ENCODE data around the gene DDX19B.

The DDX19B gene

DNA sequence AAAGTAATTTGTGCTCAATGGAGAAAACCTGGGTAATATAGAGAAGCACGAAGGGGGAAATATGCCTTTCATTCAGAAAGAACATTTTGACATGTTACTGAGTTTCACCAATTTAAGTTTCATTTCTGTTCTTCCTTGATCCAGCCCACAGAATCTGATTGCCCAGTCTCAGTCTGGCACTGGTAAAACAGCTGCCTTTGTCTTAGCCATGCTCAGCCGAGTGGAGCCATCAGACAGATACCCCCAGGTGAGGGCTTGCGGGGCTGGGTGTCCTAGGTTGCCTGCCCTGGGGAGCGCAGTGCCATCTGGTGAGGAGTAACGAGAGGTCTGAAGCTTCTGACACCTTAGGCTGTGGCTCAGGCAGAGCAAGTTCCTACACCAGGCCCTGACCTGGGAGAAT, 65.4 kb downstream of the DDX19B start:
- no peak for DNase-seq

DNA sequence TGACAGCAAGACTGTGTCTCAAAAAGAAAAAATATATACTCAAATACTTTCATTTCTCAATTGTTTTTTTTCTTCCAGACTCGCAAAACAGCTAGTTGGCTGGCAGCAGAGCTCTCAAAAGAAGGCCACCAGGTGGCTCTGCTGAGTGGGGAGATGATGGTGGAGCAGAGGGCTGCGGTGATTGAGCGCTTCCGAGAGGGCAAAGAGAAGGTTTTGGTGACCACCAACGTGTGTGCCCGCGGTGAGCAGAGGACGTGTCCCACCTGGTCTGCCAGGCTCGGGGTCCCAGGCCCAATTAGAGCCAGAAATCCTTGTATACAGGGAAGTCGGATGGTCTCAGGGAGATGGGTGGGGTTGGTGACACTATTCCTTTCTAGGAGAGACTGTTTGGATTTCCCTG, 71.2 kb downstream of the DDX19B start:
- peak in 1 of 4 experiments; percentile 26 for DNase-seq

DNA sequence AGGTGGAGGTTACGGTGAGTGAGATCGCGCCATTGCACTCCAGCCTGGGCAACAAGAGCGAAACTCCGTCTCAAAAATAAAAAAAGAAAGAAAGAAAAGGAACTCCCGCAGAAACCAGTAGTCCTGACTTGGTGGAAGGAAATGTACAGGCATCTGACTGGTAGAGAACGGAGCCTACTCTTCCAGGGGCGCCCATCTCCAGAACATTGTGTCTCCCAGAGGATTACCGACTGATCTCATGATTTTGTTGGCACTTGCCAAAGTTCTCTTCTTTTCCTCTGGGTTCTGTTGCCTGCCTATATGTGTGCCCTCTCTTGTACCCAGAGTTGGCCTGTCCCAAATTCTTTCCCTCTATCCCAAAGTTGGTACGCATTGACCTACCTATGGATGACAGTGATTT, 71.9 kb downstream of the DDX19B start:
- DNase-seq = no peak

DNA sequence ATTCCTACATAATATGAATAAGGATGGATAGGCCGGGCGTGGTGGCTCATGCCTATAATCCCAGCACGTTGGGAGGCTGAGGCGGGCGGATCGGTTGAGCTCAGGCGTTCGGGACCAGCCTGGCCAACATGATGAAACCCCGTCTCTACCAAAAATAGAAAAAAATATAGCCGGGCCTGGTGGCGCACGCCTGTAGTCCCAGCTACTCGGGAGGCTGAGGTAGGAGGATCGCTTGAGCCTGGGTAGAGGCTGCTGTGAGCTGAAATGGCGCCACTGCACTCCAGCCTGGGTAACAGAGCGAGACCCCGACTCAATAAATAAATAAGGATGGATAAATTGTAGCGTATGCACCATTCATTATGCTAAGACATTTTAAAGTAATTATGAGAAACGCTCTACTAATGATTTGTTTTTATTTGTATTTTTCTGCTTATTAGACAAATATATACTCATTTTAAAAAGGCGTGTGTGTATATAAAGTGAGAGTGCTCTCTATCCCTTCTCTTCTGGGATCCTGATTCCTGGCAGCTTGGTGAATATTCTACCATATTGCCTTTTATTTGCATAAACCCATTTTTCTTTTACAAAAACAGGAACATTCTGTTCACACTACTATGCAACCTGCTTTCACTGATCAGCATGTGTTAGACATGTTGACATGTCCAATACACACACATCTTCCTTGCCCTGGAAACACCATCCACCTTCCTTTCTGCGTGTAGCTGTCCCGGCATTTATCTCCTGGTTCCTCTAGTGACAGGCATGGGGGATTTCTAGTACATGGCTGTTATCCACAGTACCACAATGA, 74.1 kb downstream of the DDX19B start:
- DNase-seq = no peak

DNA sequence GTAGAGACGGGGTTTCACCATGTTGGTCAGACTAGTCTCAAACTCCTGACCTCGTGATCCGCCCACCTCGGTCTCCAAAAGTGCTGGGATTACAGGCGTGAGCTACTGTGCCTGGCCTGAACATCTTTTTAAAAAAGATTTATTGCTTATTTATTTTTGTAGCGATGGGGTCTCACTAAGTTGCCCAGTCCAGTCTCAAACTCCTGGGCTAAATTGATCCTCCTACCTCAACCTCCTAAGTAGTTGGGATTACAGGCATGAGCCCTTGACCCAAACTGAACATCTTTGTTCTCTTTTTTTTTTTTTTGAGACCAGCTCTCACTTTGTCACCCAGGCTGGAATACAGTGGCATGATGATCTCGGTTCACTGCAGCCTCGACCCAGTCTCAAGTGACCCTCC, 75.2 kb downstream of the DDX19B start:
- DNase-seq = no peak

DNA sequence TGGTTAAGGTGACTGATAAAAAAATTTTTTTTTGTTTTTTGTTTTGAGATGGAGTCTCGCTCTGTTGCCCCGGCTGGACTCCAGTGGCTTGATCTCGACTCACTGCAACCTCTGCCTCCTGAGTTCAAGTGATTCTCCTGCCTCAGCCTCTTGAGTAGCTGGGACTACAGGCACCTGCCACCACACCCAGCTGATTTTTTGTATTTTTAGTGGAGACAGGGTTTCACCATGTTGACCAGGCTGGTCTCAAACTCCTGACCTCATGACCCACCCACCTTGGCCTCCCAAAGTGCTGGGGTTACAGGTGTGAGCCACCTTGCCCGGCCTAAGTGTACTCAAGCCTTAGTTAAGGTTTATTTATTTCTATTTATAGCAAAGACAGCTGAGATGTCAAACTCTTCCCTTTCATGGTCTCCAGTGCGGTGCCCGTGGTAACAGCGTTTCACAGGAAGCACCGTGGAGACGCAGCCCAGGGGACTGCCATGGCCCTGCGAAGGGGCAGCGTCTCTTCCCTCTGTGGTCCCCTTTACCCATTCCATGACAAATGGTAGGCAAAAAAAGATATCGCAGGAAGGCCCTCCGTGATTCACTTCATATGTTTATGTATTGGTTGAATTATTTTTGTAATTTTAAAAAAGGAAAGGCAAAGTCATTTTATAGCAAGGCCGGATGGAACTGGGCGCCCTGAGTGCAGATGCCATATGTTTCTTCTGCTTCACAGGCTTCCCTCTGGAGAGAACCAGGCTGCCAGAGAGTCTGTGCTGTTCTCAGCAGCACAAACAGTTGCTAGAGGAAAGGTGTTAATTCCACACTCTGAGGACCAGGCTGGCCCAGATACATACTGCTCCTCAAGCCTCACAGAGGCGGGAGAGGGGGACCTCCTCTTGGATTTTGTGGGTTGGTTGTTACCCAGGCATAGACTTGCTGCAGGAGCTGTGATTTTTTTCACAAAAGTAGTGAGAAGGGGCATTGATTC, 76.9 kb downstream of the DDX19B start:
- DNase-seq = no peak

DNA sequence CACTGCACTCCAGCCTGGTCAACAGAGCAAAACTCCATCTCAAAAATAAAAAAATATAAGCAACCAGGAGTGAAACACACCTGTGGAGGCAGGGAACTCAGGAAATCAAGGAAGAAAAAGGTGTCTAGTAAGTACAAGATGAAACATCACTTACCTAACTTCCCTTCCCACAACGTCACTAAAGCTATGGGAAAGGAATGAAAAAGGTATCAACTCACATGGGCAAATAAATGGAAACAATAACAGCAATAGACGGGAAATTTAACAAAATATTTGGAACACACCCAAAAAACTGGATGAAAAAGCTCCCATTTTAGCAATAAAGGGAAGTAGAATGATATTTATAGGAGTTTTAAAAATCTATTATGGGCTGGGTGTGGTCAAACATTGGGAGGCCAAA, 78.8 kb downstream of the DDX19B start:
- DNase-seq = no peak

DNA sequence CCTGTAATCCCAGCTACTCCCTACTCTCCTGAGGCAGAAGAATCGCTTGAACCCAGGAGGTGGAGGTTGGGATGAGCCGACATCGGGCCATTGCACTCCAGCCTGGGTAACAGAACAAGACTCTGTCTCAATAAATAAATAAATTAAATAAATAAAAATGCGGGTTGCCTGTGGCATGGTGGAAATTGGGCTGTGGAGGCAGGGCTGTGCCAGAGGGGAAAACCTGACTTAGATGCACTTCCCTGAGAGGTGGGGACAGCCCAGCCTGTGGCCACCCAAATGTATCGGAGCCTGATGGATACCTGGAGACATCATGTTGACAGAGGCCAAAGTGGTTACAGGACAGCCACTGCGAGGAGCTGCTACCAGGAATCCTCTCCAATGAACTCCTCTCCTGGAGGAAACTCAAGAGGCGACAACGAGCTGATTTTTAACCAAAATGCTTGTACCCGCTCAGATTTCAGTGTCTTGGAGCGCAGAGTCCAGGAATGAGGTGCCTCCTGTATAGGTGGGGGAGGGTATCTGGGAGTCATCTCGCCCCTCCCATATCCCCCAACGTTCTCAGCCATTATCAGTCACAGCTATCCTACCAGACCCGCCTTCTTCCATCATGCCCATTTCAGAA, 80.0 kb downstream of the DDX19B start:
- DNase-seq = no peak

DNA sequence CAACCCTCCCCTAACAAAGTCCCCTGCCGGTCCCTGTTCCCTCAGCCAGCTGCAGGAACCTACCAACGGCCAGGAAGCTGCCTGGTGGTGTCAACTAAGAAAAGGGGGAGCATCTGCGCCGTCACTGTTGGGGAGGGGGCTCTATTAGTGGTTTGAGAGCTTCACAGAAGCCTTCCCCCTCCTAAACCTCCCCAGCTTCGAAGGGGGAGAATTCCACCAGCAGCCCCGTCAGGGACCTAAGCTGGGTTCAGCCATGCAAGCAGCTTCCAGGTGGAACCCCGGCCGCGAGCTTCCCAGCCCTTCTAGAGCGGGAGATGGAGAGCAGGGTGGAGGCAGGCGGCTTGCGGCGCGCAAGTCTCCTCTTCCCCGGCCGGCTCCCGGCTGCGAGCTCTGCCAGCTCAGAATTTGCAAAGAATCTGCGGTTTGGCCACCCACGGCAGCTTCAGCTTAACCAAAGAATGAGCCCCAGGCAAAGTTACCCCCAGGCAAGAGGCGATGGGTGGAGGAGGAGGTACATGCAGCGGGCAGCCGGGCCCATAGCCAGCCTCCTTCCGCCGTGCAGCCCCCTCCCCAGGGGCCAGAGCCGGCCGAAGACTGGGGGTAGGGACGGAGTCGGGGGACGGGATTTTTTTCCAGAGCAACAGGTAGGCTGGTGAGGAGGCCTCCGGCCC, 81.4 kb downstream of the DDX19B start:
- DNase-seq = peak; percentile 40 to 54 (median 45)

DNA sequence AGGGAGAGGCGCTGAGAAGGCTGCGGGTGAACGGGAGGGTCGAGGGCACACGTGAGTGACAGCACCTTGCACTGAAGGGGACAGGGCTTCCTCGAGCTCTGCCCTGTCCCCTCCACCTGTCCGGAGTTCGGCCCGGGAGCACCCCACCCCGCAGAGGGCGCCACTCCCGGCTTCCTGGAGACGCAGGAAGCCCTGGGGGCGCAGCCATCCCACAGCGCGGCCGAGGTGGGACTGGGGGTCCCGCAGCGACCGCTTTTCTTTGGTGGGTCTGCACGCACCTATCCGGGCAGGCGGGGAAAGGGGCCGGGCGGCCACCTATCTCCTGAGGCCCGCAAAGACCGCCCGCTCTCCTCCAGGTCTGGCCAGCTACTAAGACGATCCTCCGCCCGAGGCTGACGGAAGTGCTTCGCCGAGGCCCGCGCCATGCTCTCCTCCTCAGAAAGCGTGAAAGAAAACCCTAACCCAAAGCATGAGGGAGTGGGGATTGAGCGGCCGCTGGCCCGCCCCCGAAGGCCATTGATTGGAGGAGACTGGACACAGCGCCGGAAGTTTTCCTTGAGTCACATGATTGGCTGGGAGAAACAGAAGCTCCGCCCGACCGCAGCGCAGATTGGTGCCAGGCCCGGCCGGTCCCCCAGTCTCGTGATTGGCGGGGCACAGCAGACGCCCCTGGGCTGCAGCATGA, 82.1 kb downstream of the DDX19B start:
- DNase-seq = peak; percentile 81 to 94 (median 88)

DNA sequence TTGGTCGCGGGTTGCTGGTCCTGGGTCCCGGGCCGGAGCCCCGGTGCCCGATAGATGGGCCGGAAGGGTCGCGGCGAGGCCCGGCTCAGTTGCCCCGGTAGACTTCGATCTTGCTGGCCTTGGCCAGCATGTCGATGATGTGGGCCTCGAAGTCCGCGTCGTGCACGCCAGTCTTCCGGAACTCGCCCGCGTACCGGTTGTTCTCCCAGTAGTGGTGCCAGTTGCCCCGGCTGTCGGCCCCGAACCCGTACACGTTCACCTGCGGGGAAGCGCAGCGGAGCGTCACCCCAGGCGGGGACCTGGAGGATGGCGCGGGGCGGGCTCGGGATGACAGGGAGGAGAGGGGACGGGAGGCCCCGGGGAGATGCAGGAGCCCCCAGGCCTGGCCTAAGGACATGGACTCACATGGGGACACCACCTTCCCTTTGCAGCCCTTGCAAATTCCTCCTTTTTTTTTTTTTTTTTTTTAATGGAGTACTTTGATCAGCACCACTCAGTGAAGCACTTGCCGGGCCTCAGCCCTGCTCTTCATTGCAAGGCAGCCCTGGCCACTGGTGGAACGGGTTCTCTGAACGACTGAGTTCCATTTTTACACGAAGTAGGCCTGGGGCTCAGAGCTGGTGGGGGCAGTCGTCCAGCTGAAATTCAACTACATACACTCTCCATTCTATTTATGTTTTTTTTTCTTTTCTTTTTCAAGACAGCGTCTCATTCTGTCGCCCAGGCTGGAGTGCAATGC, 82.8 kb downstream of the DDX19B start:
- no peak for DNase-seq

DNA sequence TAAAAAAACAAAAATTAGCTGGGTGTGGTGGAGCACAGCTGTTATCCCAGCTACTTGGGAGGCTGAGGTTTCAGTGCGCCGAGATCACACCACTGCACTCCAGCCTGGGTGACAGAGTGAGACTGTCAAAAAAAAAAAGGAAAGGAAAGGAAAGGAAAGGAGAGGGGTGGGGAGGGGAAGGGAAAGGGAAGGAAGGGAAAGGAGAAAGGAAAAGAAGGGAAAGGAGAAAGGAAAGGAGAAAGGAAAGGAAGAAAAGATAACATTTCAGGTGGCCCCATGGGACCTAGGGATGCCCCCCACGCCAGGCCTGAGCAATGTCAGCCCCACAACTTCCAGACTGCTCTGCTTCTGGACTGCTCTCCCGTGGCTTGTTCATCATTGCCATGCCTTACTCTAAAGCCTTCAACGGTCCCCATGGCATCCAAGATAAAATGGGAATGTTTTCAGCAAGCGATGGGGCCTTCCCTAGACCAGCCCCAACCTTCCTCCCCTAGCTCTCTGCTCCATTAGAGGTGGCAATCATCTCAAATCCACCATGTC, 84.5 kb downstream of the DDX19B start:
- DNase-seq = no peak

Measured in activated naive CD4-positive, alpha-beta T cell (primary cell).